DMS79 (cell line): ENCODE data around the gene SCAMP4.

Experiments used
- DNase-seq: peaks from one replicate; lab custom pipeline; 2025; lab: John Stamatoyannopoulos, UW

Gene SCAMP4

DNA sequence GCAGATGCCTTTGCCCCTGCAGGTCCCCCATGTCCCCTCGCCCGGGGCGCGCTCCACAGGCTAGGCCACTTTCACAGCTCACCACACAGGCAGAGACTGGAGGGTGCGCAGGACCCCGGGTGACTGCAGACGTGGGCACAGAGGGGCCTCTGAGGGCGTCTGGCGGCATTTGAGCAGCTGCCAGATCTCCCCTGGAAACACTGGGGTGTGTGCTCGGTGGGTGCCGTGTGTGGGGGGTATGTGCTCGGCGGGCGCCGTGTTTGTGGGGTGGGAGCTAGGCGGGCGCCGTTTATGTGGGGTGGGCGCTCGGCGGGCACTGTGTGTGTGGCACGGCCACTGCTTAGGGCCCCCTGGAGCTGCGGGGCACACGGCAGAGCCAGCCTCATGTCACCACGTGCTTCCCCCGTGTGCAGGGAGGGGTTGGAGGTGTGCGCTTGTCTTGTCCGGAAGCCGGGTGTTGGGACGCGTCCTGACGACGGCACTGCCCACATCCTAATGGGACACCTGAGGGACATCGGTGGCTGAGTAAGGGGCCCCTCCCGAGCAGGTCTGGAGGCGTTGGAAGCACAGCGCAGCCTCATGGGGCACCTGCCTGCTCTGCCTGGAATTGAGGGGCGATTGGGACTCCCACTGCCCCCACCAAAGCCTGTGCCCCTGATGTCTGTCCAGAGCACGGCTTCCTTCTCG lies 52.5 kb downstream of the SCAMP4 start:
- DNase-seq, result no peak

GRCh38 chr19:1959928-1960589 lies 54.9 kb downstream of the SCAMP4 start:
- DNase-seq, result no peak

DNA sequence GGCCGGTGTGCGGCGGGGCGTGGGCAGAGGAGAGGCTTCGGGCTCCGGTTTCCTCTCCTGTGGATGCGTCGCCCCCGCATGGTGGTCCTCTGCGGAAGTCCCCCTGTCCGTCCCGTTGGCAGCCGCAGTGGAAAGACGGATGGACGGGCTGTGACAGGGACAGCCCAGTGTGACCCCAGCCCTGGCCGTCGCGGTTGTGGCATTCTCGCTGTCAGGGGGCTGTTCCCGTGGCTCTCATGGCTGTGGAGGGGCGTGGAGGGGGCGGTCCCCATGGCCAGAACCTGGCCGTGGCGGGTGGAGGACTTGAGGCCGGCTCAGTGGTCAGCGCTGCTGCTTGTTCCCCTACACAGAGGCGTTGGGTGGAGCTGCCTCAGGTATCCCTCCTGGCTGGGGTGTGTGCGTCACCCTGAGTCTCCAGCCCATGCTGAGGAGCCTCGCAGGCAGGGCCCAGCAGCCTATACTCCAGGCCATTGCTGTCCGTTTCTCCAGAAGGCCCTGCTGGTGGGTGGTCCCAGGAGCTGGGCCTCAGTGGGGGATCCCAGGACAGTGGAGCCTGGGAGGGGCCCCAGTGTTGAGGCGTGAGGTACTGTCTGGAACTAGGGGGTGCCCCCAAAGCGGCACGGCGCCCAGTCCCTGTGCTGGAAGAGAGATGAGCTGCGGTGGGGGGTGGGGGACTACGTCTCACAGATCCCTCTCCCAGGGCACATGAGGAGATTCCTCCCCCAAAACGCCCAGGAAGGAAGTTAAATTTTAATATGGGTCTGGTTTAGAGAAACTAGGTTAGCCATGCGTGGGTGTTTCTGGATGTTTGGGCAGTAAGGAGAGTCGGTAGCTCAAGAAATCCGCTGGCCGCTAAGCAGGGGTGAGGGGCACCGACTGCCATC lies 56.0 kb downstream of the SCAMP4 start:
- DNase-seq, result no peak

DNA sequence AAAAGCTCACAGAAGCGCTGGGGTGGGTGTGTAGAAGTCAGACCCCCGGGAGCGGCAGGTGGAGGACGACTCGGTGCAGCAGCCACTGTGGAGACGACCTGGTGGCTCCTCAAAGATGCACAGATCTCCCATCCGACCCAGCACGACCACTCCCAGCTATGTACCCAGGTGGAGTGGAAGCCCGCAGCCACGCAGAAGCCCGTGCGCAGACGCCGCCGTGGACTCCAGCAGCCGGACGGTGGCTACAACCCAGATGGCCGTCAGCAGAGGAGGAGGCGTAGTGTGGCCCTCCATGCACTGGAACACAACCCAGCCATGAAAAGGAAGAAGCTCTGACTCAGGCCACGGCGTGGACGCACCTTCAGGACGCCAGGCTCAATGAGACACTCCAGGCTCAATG lies 57.5 kb downstream of the SCAMP4 start:
- no peak for DNase-seq

GRCh38 chr19:1967087-1967608 lies 61.9 kb downstream of the SCAMP4 start:
- no peak for DNase-seq

DNA sequence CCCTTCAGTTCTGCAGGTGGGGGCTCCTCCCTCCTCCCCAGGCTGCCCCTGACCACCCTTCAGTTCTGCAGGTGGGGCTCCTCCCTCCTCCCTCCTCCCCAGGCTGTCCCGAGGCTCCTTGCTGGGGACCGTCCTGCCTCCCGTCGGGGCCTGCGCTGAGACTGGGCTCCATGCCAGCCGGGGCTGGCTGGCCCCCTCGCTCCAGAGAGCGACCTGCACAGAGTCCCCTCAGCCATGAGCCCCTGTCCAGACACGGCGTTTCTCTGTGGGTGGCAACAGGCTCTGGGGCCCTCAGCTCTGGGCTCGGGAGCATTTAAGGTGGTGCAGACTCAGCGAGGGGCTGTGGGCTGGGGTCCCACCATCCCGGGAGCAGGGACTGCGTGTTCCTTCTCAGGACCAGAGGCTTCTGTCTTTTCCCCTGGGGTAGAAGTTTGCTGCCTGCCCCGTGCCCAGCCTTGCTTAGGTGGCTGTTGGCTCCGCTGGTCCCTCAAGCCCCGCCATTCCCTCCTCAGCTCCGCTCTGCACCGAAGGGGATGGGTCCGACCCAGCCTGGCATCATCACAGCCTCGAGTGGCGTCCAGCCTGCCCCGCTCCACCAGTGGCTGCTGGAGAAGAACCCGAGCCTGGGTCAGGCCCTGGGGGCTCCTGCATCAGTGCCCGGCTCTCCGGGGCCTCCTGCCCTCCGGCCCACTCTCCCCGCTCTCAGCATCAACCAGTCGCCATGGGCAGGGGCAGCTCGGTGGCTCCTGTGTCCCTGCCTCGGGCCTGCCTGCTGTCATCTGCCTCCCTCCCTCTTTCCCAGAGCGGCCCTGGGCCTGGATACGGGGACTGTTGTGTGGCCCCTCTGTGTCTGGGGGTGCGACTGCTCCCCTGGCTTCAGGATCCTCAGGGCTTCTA lies 63.3 kb downstream of the SCAMP4 start:
- no peak for DNase-seq

GRCh38 chr19:1969176-1970002 lies 64.2 kb downstream of the SCAMP4 start:
- DNase-seq, result no peak

DNA sequence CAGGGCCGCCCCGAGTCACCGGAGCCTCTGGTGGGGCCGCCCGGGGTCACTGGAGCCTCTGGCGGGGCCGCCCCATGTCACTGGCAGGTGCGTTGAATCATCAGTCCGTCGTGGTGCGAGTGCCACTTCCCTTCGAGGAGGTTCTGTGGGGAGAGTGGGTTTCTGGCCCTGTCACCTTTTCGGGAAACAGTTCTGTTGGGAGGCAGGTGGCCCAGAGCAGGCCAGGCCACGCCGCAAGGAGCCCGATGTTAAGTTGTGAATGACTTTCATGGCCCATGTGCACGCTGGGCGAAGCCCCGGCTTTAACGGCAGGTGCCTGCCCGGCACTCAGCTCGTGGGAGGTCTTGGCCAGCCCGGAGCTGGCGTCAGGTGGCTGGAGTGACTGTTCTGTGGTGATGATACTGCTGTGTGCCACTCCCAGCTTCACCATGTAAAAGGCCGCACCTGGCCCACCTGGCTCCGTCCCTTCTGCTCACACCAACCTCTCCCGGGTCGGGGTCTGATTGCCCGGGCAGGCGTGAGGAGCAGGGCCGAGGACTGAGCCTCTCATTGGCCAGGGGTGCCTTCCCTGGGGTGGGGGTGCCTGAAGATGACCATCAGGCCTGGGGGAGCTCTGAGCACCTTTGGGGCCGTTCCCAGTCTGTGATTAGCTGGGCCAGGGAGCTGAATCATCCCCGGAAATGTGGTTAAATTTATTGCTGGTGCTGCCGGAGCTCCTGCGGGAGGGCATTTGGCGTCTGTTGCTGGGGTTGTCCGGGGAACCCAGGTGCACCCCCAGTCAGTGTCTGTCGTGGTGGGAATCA lies 65.0 kb downstream of the SCAMP4 start:
- DNase-seq, result no peak

DNA sequence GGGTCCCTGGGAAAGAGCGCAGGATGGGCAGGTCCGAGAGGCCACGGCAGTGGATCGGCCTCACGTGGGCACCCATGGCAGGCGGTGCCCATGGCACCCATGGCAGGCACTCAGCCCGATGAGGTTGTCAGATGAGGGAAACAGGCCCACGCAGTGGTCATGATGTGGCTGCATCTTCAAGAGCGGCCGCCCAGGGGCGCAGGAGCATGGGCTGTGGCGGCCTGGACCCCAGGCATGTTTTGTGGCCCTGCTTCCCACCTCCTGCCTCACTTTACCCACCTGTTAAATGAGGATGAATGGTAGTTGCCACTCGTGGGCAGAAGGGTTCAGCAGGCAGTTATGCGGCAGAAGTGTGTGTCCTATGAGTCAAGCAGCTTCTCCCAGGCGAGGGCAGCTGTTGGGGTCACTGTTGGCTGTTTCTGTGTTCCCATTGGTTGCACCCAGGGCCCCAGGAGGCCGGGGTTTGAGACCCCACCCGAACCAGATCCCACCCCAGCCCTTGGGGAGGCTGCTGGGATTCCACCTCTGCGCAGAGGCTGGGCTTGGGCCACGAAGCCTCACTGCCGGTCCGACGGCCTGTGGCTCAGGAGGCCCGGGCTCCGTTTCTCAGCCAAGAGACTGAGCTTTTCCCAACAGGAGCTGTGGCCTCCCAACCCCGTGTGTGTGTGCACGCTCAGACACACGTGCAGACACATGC lies 65.8 kb downstream of the SCAMP4 start:
- DNase-seq, result no peak

GRCh38 chr19:1974381-1975161 lies 69.4 kb downstream of the SCAMP4 start:
- DNase-seq, result no peak

- no peak for DNase-seq
These were observed 69.9 kb downstream of the SCAMP4 start for GRCh38 chr19:1975162-1975480.
